HG03432 (cell line): ENCODE data around the gene USP27X.

Experiments used
- ATAC-seq: cut with Tn5 transposase; IDR thresholded peaks from one replicate; pipeline ENCODE4 v1.9.1; 2021; ENCODE audit warnings: mild to moderate bottlenecking, moderate library complexity; ENCODE audit not compliant: unreplicated experiment

USP27X gene

GRCh38 chrX:49880668-49881067, 1.4 kb downstream of the USP27X start:
- no peak for ATAC-seq

GRCh38 chrX:49884290-49884862, 5.1 kb downstream of the USP27X start:
- peak; percentile 51 for ATAC-seq

DNA sequence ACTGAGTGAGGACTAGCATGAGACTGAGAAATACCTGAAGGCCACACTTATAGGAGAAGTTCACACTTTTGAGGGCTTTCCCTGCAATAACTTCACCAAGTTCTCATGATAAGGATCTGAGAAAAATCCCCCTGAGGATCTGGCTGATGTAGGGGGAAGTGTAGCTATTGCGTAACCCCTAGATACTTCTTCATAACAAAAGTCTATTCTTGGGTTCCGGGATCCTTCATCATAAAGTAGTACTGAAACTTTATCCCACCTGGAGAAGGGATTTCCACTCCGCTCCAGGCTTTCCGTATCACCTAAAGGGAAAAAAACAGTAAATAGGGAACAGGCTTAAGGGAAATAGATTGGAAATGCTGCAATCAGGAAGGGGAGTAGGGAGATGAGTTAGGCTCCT, 13.3 kb downstream of the USP27X start:
- no peak for ATAC-seq

GRCh38 chrX:49896951-49897350, 17.7 kb downstream of the USP27X start:
- ATAC-seq = no peak

DNA sequence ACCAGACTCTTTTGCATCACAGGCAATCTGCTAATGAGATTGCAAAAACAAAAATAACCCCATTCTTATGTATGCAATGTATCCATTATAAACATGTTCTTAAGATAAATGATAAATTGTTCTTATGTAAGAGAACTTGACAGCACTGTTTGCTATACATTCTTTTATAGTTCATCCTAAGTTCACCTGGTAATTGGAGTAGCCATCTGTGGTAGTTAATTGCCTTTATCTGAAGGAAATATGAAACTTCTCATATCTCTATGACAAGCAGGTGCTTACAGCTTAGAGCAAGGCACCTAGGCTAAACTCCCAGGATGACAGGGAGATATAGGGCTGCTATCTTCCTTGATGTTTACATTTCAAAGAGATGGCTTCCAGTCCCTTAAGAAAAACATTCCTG, 21.8 kb downstream of the USP27X start:
- no peak for ATAC-seq

DNA sequence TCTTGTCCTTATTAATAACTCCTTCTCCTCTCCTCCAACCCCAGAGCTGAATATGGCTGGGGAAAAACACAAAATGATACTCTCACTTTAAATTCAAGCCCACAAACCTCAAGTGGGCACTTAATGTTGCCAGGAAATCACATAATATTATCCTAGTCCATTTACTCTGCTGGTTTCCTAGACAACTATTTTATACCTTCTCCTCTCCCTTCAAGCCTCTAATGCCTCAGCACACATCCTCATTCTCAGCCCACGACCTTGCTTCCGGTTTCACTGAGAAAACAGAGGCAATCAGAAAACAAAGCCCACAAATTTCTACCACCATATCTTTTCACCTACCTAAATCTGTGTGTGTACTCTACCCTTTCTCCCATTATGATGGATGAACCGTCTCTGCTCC, 31.1 kb downstream of the USP27X start:
- ATAC-seq = peak; percentile 62

GRCh38 chrX:49912086-49912485, 32.8 kb downstream of the USP27X start:
- ATAC-seq = no peak

DNA sequence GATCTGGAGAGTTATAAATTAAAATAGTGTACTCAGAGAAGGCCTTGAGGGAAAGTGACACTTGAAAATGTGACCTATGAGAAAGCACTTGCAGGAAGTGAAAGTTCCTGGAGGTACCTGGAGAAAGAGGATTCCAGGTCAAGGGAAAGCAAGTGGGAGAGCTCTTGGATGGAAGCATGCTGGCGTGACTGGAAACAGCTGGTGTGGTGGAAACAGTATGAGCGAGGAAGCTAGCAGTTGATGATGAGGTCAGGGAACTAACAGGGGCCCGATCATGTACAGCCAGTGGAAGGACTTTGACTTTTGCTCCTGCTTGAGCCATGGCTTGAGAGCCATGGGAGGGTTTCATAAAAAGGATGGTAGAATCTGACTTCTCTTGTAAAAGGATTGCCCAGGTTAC, 33.6 kb downstream of the USP27X start:
- no peak for ATAC-seq

DNA sequence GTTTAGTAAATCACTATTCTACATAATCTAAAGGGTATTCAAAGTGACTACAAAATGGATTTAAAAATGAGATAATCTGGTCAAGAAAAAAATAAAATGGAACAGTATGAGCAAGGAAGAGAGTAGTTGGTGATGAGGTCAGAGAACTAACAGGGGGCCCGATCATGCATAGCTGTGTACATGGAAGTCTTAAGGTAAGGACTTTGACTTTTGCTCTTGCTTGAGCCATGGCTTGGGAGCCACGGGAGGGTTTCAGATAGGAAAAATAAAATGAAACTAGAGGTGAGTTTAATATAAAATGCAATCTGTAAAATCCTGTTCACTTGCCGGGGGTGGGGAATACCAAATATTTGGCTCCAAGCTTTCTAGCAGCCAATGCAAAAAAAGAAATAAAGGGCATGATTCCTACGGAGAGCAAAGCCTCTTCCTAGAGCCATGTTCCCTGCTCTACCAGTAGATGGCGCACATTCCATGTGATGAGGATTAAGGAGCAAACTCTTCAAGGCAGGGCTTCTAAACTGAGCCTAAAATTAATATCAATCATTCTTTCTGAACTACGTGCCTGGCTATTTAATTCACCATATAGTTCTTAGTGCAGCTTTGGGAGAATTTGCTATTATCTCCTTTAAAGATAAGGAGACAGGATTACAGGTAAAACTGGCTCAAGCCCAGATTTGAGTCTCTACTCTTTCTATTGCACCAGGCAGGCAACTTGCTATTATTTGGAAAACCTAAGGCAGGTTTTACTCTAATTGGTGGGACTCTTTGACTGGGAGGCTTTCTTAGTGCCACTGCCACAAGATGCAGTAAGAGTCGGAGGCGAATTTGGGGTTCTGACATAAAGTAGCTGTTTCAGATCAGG, 36.3 kb downstream of the USP27X start:
- ATAC-seq = peak; percentile 83

GRCh38 chrX:49919617-49920016, 40.3 kb downstream of the USP27X start:
- no peak for ATAC-seq

DNA sequence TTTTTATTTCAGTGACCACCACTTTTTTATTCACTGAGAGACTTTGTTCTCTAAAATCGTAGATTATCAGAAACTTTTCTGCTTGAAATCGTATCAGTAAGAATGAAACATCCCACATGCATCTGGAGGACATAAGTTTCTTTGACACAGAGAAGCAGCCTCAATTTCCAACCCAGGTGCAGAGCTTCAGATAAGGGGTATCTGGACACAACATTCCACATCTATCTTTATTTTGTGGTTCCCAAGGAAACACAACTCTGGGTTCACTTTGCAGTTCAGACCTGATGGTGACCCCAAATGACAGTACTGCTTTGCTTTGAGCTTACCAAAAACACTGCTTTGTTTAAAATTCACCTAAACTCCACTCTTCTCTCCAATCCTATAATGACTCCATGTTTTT, 41.8 kb downstream of the USP27X start:
- no peak for ATAC-seq

DNA sequence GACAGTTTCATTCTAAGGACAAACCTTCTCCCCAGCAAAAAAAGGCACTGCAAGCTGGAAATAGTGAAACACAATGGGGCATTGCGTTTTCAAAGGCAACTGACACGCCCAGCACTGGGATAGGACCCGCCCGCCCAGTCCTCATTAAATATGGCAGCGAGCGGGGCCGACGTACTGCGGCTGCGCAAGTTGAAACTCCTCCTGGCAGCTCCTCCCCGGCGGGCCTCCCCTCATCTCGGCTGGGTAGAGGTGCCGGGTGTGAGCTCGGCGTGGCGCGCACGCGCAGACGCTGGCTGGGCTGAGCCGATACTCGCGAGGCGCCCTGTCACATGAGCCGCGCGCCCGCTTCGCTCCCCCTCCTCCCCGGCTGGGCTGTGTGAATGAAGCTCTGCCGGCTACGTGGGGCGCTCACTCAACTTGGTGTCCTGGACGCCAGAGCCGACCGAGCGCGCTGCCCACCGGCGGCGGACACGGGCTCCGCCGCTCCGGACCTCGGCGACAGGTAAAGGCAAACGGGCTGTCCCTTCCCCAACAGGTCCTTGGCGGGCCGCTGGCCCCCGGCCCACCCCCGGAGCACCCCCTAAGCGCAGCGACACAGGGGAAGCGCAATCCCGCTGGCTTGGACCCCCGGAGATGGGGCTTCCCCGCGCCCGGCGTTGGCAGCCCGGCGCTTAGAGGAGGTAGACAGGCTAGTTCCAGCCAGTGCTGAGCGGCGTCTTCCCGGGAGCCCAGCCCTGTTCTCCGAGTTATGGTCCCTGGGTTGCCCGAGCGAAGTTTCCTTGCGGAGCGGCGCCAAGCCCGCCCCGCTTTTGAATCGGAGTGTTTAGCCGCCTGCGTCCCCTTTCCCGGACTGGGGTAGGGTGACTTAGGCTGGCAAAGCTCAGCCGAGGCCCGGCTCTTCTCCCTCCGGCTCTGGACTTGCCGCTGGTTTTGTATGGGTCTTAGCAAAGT, 43.3 kb downstream of the USP27X start, which contains the start of gene CLCN5:
CLCN5 (plus strand) TSS at position 306 of the 951 bp plus-strand sequence. CDS start 2,703 bp downstream, outside the sequence.
- ATAC-seq = peak; percentile 97

GRCh38 chrX:49925176-49925575, 45.9 kb downstream of the USP27X start:
- ATAC-seq = no peak

DNA sequence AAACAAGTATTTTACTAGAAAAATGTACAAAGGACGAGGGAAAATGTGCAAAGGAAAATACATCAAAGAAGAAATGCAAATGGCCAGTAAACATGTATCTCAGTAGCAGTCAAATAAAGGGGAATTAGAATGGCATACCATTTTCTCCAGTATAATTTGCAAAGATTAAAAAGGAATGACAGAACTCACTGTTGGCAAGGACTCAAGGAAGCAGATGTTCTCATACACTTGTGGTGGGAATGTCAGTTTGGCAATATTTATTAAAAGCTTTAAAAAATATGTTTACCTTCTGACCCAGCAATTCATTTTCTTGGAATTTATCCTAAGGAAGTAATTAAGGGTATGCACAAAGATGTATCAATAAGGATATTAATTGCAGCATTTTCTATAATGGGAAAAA, 50.8 kb downstream of the USP27X start:
- no peak for ATAC-seq
